Mucosa of stomach (tissue), 1 donor: ENCODE data around the gene GABRE.

Source experiments
- H3K27me3 ChIP-seq: one replicate; pipeline ENCODE4 v1.7.0; 2013; ENCODE audit warnings: mild to moderate bottlenecking, low read length; ENCODE audit not compliant: control insufficient read depth, insufficient read depth
- H3K36me3 ChIP-seq: one replicate; pipeline ENCODE4 v1.7.0; 2013; ENCODE audit warnings: low read length; ENCODE audit not compliant: control insufficient read depth, insufficient read depth
- H3K4me1 ChIP-seq: one replicate; pipeline ENCODE4 v1.7.0; 2013; ENCODE audit warnings: mild to moderate bottlenecking, low read length; ENCODE audit not compliant: control insufficient read depth, insufficient read depth
- H3K4me3 ChIP-seq: one replicate; pipeline ENCODE4 v1.7.0; 2013; ENCODE audit warnings: low read length
- H3K9ac ChIP-seq: one replicate; pipeline ENCODE4 v1.7.0; 2013; ENCODE audit warnings: mild to moderate bottlenecking, low read length, moderate library complexity
- H3K9me3 ChIP-seq: one replicate; pipeline ENCODE4 v1.7.0; 2013; ENCODE audit warnings: mild to moderate bottlenecking, low read length, moderate library complexity; ENCODE audit not compliant: control insufficient read depth
- donor health status: Pancreatic carcinoma.

The GABRE gene

GRCh38 chrX:151974336-151975227 lies at the start of gene GABRE:
Gene GABRE, minus strand, starts transcription at chrX:151974676. Its CDS starts 51 bp downstream, at chrX:151974625.
- H3K4me3 ChIP-seq: no peak within 1 kb of the TSS
- H3K9me3 ChIP-seq: no peaks in the 10 kb centered on the region
- no peaks in the 10 kb centered on the region for H3K4me1 ChIP-seq
- H3K27me3 ChIP-seq: peaks cover 3% of the 10 kb centered on the region
- no peaks in the 10 kb centered on the region for H3K36me3 ChIP-seq
- H3K9ac ChIP-seq: no peak within 1 kb of the TSS

- no peaks in the 10 kb centered on the region for H3K9me3 ChIP-seq
- H3K4me1 ChIP-seq: no peaks in the 10 kb centered on the region
- H3K27me3 ChIP-seq: no peaks in the 10 kb centered on the region
- H3K36me3 ChIP-seq: no peaks in the 10 kb centered on the region
- no peak overlapping the region for H3K9ac ChIP-seq
- no peak overlapping the region for H3K4me3 ChIP-seq
These were observed 46.4 kb upstream of the GABRE start for GRCh38 chrX:152020888-152021287.

- H3K4me3 ChIP-seq: no peak overlapping the region
- H3K4me1 ChIP-seq: no peaks in the 10 kb centered on the region
- H3K36me3 ChIP-seq: no peaks in the 10 kb centered on the region
- no peak overlapping the region for H3K9ac ChIP-seq
- H3K9me3 ChIP-seq: no peaks in the 10 kb centered on the region
- no peaks in the 10 kb centered on the region for H3K27me3 ChIP-seq
These were observed 25.3 kb upstream of the GABRE start for GRCh38 chrX:151999813-152000212.

GRCh38 chrX:151997539-151997938 lies 23.1 kb upstream of the GABRE start:
- Histone ChIP-seq H3K9me3 (no peaks in the 10 kb centered on the region), H3K4me3 (no peak overlapping the region), H3K4me1 (no peaks in the 10 kb centered on the region), H3K9ac (no peak overlapping the region), H3K27me3 (no peaks in the 10 kb centered on the region), H3K36me3 (no peaks in the 10 kb centered on the region)

GRCh38 chrX:151996347-151996746 lies 21.9 kb upstream of the GABRE start:
- no peak overlapping the region for H3K4me3 ChIP-seq
- H3K4me1 ChIP-seq: no peaks in the 10 kb centered on the region
- no peaks in the 10 kb centered on the region for H3K9me3 ChIP-seq
- no peak overlapping the region for H3K9ac ChIP-seq
- no peaks in the 10 kb centered on the region for H3K27me3 ChIP-seq
- H3K36me3 ChIP-seq: no peaks in the 10 kb centered on the region

- H3K4me3 ChIP-seq: no peak overlapping the region
- H3K4me1 ChIP-seq: no peaks in the 10 kb centered on the region
- no peak overlapping the region for H3K9ac ChIP-seq
- no peaks in the 10 kb centered on the region for H3K9me3 ChIP-seq
- no peaks in the 10 kb centered on the region for H3K27me3 ChIP-seq
- no peaks in the 10 kb centered on the region for H3K36me3 ChIP-seq
These were observed 20.0 kb upstream of the GABRE start for GRCh38 chrX:151994476-151994875.

GRCh38 chrX:151988706-151989299 lies 14.3 kb upstream of the GABRE start:
- no peaks in the 10 kb centered on the region for H3K4me1 ChIP-seq

GRCh38 chrX:151987108-151987507 lies 12.6 kb upstream of the GABRE start:
- H3K4me3 ChIP-seq: no peak overlapping the region
- no peaks in the 10 kb centered on the region for H3K4me1 ChIP-seq
- H3K36me3 ChIP-seq: no peaks in the 10 kb centered on the region
- no peaks in the 10 kb centered on the region for H3K9me3 ChIP-seq
- no peaks in the 10 kb centered on the region for H3K27me3 ChIP-seq
- no peak overlapping the region for H3K9ac ChIP-seq

More at GRCh38 chrX:151988706-151989299, 14.3 kb upstream of the GABRE start:
- Histone ChIP-seq H3K9ac (no peak overlapping the region), H3K9me3 (no peaks in the 10 kb centered on the region), H3K27me3 (no peaks in the 10 kb centered on the region), H3K36me3 (no peaks in the 10 kb centered on the region), H3K4me3 (no peak overlapping the region)

- no peak overlapping the region for H3K9ac ChIP-seq
These were observed 11.5 kb upstream of the GABRE start for GRCh38 chrX:151985955-151986354.

GRCh38 chrX:151985531-151985930 lies 11.1 kb upstream of the GABRE start:
- Histone ChIP-seq H3K36me3 (no peaks in the 10 kb centered on the region), H3K9me3 (no peaks in the 10 kb centered on the region), H3K9ac (no peak overlapping the region), H3K27me3 (no peaks in the 10 kb centered on the region), H3K4me1 (no peaks in the 10 kb centered on the region), H3K4me3 (no peak overlapping the region)

More at GRCh38 chrX:151985955-151986354, 11.5 kb upstream of the GABRE start:
- H3K27me3 ChIP-seq: no peaks in the 10 kb centered on the region
- no peak overlapping the region for H3K4me3 ChIP-seq
- H3K9me3 ChIP-seq: no peaks in the 10 kb centered on the region
- no peaks in the 10 kb centered on the region for H3K36me3 ChIP-seq
- H3K4me1 ChIP-seq: no peaks in the 10 kb centered on the region

GRCh38 chrX:151984902-151985301 lies 10.4 kb upstream of the GABRE start:
- Histone ChIP-seq H3K9ac (no peak overlapping the region), H3K27me3 (no peaks in the 10 kb centered on the region), H3K4me3 (no peak overlapping the region), H3K9me3 (no peaks in the 10 kb centered on the region), H3K4me1 (no peaks in the 10 kb centered on the region), H3K36me3 (no peaks in the 10 kb centered on the region)

GRCh38 chrX:151984328-151984727 lies 9.9 kb upstream of the GABRE start:
- no peaks in the 10 kb centered on the region for H3K27me3 ChIP-seq
- no peak overlapping the region for H3K4me3 ChIP-seq
- no peaks in the 10 kb centered on the region for H3K36me3 ChIP-seq
- no peak overlapping the region for H3K9ac ChIP-seq
- H3K4me1 ChIP-seq: no peaks in the 10 kb centered on the region
- no peaks in the 10 kb centered on the region for H3K9me3 ChIP-seq
